ENCODE data around the gene CACNA1B. TPM values are rescaled to one million over a fixed set of nuclear protein-coding genes. Genes with fewer than 3 reads are reported as not detected.

The CACNA1B gene
- total and polyA plus RNA-seq, 2 of the 13 experiments (the other 11 are each of a cell fraction or from before 2014, with no cell fraction given): under 0.01 to 0.04 TPM

DNA sequence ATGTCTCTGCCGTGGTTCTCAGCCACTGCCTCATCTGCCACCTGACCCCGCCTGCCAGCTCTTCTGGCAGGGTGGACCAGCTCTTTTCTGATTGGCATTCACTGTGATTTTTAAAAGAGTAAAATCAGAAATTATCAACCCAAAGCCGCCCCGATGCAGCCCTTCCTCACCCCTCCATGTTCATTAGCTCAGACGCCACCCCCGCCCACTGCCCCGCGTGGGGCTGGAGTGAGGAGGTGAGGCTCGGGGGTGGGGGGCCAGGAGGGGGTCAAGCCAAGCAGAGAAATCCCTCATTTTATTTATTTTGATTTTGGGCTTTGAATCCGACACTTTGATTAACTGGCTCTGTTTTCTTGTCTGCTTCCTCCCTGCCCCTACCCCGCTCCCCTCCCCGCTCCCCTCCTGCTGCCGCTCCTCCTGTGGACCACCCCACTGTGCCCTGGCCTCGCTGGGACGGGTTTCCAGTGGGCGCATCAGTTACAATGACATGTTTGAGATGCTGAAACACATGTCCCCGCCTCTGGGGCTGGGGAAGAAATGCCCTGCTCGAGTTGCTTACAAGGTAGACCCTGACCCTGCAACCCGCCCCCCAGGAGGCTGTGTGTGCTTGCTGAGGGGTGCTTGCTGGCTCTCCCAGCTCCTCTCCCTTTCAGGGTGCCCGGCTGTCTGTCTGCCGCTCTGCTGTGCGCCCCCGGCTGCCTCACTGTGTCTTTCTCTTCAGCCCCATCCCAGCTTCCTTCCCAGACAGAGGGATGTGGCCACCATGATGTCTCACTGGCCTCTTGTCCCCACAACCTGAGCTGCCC, 224.9 kb downstream of the CACNA1B start:
- Histone ChIP-seq H3K36me3 (replicated peaks in 1 of 2; ENCODE audit: control insufficient read depth in 1 of 2, insufficient read depth in 2 of 2, low read length in 2 of 2) (no peaks in the 10 kb centered on the region), H3K27me3 (ENCODE audit: control insufficient read depth in 1 of 2, insufficient read depth in 2 of 2, low read length in 2 of 2) (peaks cover 5 to 13% of the 10 kb centered on the region in 2 experiments; a peak in 2 of 5 replicates), H3K4me2 (ENCODE audit: low read depth, low read length) (no peak overlapping the region), H3K4me1 (ENCODE audit: insufficient read depth, low read length) (no peaks in the 10 kb centered on the region), H3K27ac (ENCODE audit: extremely low read length, insufficient read depth, low read length) (no peak overlapping the region), H3K4me3 (replicated peaks in 1 of 3; ENCODE audit: insufficient read depth in 1 of 3, low read depth in 2 of 3, low read length in 3 of 3) (no peak overlapping the region), H3K79me2 (ENCODE audit: insufficient read depth, low read length) (no peaks in the 10 kb centered on the region), H3K9ac (ENCODE audit: insufficient read depth, low read depth, low read length) (no peak overlapping the region), H3K9me3 (ENCODE audit: low read length) (no peaks in the 10 kb centered on the region), H4K20me1 (ENCODE audit: insufficient read depth, low read length) (no peaks in the 10 kb centered on the region), H2AFZ (ENCODE audit: low read length) (no peak overlapping the region)
- ATAC-seq: no peak
- DNase-seq (ENCODE audit: low spot score): no peak
- CTCF ChIA-PET (ENCODE audit: low intra/inter-chr PET ratio, low total read pairs): no interaction called here
- 20% methylated on average over 23 of the region's 23 CpGs for WGBS (ENCODE audit: low lambda C conversion rate)
- FAIRE-seq: no peak
- TF ChIP-seq, protein P1, sequence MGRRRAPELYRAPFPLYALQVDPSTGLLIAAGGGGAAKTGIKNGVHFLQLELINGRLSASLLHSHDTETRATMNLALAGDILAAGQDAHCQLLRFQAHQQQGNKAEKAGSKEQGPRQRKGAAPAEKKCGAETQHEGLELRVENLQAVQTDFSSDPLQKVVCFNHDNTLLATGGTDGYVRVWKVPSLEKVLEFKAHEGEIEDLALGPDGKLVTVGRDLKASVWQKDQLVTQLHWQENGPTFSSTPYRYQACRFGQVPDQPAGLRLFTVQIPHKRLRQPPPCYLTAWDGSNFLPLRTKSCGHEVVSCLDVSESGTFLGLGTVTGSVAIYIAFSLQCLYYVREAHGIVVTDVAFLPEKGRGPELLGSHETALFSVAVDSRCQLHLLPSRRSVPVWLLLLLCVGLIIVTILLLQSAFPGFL (CRISPR knock-in tag; IDR thresholded peaks at IDR 0.05): no peak
- TF ChIP-seq, protein P2, sequence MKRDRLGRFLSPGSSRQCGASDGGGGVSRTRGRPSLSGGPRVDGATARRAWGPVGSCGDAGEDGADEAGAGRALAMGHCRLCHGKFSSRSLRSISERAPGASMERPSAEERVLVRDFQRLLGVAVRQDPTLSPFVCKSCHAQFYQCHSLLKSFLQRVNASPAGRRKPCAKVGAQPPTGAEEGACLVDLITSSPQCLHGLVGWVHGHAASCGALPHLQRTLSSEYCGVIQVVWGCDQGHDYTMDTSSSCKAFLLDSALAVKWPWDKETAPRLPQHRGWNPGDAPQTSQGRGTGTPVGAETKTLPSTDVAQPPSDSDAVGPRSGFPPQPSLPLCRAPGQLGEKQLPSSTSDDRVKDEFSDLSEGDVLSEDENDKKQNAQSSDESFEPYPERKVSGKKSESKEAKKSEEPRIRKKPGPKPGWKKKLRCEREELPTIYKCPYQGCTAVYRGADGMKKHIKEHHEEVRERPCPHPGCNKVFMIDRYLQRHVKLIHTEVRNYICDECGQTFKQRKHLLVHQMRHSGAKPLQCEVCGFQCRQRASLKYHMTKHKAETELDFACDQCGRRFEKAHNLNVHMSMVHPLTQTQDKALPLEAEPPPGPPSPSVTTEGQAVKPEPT (CRISPR knock-in tag; IDR thresholded peaks at IDR 0.05; ENCODE audit: low read depth): no peak
- TF ChIP-seq, protein P3, sequence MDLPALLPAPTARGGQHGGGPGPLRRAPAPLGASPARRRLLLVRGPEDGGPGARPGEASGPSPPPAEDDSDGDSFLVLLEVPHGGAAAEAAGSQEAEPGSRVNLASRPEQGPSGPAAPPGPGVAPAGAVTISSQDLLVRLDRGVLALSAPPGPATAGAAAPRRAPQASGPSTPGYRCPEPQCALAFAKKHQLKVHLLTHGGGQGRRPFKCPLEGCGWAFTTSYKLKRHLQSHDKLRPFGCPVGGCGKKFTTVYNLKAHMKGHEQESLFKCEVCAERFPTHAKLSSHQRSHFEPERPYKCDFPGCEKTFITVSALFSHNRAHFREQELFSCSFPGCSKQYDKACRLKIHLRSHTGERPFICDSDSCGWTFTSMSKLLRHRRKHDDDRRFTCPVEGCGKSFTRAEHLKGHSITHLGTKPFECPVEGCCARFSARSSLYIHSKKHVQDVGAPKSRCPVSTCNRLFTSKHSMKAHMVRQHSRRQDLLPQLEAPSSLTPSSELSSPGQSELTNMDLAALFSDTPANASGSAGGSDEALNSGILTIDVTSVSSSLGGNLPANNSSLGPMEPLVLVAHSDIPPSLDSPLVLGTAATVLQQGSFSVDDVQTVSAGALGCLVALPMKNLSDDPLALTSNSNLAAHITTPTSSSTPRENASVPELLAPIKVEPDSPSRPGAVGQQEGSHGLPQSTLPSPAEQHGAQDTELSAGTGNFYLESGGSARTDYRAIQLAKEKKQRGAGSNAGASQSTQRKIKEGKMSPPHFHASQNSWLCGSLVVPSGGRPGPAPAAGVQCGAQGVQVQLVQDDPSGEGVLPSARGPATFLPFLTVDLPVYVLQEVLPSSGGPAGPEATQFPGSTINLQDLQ (CRISPR knock-in tag; IDR thresholded peaks at IDR 0.05): no peak
- TF ChIP-seq, protein P4, sequence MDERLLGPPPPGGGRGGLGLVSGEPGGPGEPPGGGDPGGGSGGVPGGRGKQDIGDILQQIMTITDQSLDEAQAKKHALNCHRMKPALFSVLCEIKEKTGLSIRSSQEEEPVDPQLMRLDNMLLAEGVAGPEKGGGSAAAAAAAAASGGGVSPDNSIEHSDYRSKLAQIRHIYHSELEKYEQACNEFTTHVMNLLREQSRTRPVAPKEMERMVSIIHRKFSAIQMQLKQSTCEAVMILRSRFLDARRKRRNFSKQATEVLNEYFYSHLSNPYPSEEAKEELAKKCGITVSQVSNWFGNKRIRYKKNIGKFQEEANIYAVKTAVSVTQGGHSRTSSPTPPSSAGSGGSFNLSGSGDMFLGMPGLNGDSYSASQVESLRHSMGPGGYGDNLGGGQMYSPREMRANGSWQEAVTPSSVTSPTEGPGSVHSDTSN (CRISPR knock-in tag; IDR thresholded peaks at IDR 0.05): no peak
- TF ChIP-seq ZFP36 (IDR thresholded peaks at IDR 0.05; ENCODE audit: borderline replicate concordance, low read depth, low read length, partially characterized antibody) (no peak), NFIC (IDR thresholded peaks at IDR 0.05; ENCODE audit: low read length) (no peak), ATM (IDR thresholded peaks at IDR 0.05; ENCODE audit: borderline replicate concordance) (no peak), PCBP1 (IDR thresholded peaks at IDR 0.05; ENCODE audit: borderline replicate concordance, low read depth, low read length) (no peak), STAT5B (CRISPR knock-in tag; IDR thresholded peaks at IDR 0.05) (no peak), ZNF143 (CRISPR knock-in tag; IDR thresholded peaks at IDR 0.05) (no peak), SPEN (CRISPR knock-in tag; IDR thresholded peaks at IDR 0.05; ENCODE audit: low read depth) (no peak), FOXA1 (IDR thresholded peaks at IDR 0.05) (no peak), FOXA1 (CRISPR knock-in tag; IDR thresholded peaks at IDR 0.05) (no peak)
- TF ChIP-seq, protein P5, sequence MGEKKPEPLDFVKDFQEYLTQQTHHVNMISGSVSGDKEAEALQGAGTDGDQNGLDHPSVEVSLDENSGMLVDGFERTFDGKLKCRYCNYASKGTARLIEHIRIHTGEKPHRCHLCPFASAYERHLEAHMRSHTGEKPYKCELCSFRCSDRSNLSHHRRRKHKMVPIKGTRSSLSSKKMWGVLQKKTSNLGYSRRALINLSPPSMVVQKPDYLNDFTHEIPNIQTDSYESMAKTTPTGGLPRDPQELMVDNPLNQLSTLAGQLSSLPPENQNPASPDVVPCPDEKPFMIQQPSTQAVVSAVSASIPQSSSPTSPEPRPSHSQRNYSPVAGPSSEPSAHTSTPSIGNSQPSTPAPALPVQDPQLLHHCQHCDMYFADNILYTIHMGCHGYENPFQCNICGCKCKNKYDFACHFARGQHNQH (CRISPR knock-in tag; IDR thresholded peaks at IDR 0.05): no peak
- intact Hi-C loops (cut with micrococcal nuclease; ENCODE audit: unreplicated experiment): no loop called here
- no TSS peak for BruUV-seq (replicated peaks)
- in situ Hi-C loops (cut with HindIII; ENCODE audit: extremely low pct_ligation_motif_present, low pct_unique_long_range_greater_than_20kb): no loop called here
- POLR2A ChIA-PET: no interaction called here

All from HepG2 (cell line).